ENCODE data around the gene GRAMD4. TPM values are rescaled to one million over a fixed set of nuclear protein-coding genes. Genes with fewer than 3 reads are reported as not detected.

The GRAMD4 gene
- total RNA-seq, 2 experiments from 2014 or later = 46.9 to 52.4 TPM

DNA sequence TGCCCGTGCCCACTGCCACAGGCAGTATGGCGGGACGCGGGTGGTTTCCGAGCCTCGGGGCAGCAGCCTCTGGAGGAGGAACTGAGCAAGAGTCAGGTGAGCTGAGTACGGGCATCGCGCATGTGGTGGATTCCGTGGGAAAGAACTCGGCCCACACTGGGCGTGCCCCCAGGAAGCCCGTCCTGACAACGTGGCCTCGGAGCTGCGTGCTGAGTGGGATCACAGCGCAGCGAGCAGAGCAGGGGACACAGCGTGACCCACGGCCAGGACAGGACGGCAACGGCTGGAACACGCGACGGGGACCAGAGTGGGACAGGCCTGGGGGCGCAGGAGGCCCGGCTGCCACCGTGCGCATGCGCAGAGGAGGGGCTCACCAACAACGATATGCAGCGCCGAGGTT is 81.1 kb downstream of the GRAMD4 start:
- ChIA-PET POLR2A (no interaction called here), CTCF (ENCODE audit: unreplicated experiment) (no interaction called here)
- Histone ChIP-seq H3K4me3 (ENCODE audit: low read depth, low read length, poor library complexity, severe bottlenecking) (no peak overlapping the region), H3K9me2 (ENCODE audit: insufficient read depth, low read length) (no peaks in the 10 kb centered on the region), H3K4me1 (ENCODE audit: insufficient read depth, low read length, poor library complexity, severe bottlenecking) (no peaks in the 10 kb centered on the region), H3K36me3 (ENCODE audit: insufficient read depth, low read length) (peaks cover 44% of the 10 kb centered on the region; the same call in 1 of the 2 replicates), H3K27ac (ENCODE audit: low read depth, low read length, poor library complexity, severe bottlenecking) (no peak overlapping the region), H3K79me2 (ENCODE audit: insufficient read depth, low read depth, low read length) (no peaks in the 10 kb centered on the region), H3K9me3 (ENCODE audit: low read length) (no peaks in the 10 kb centered on the region), H3K4me2 (ENCODE audit: low read length) (no peak overlapping the region), H2AFZ (ENCODE audit: low read length) (no peak overlapping the region), H4K20me1 (ENCODE audit: insufficient read depth, low read length) (no peaks in the 10 kb centered on the region)
- TF ChIP-seq, protein P1, sequence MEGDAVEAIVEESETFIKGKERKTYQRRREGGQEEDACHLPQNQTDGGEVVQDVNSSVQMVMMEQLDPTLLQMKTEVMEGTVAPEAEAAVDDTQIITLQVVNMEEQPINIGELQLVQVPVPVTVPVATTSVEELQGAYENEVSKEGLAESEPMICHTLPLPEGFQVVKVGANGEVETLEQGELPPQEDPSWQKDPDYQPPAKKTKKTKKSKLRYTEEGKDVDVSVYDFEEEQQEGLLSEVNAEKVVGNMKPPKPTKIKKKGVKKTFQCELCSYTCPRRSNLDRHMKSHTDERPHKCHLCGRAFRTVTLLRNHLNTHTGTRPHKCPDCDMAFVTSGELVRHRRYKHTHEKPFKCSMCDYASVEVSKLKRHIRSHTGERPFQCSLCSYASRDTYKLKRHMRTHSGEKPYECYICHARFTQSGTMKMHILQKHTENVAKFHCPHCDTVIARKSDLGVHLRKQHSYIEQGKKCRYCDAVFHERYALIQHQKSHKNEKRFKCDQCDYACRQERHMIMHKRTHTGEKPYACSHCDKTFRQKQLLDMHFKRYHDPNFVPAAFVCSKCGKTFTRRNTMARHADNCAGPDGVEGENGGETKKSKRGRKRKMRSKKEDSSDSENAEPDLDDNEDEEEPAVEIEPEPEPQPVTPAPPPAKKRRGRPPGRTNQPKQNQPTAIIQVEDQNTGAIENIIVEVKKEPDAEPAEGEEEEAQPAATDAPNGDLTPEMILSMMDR (conservative IDR thresholded peaks at IDR 0.05; ENCODE audit: low read length) = no peak
- TF ChIP-seq EZH2phosphoT487 (IDR thresholded peaks at IDR 0.05; ENCODE audit: borderline replicate concordance, low read depth, low read length) = no peak
- BruUV-seq (replicated peaks) = no TSS peak
- DNase-seq (ENCODE audit: low spot score) = no peak
- intact Hi-C loops (cut with micrococcal nuclease; ENCODE audit: unreplicated experiment) = no loop called here

DNA sequence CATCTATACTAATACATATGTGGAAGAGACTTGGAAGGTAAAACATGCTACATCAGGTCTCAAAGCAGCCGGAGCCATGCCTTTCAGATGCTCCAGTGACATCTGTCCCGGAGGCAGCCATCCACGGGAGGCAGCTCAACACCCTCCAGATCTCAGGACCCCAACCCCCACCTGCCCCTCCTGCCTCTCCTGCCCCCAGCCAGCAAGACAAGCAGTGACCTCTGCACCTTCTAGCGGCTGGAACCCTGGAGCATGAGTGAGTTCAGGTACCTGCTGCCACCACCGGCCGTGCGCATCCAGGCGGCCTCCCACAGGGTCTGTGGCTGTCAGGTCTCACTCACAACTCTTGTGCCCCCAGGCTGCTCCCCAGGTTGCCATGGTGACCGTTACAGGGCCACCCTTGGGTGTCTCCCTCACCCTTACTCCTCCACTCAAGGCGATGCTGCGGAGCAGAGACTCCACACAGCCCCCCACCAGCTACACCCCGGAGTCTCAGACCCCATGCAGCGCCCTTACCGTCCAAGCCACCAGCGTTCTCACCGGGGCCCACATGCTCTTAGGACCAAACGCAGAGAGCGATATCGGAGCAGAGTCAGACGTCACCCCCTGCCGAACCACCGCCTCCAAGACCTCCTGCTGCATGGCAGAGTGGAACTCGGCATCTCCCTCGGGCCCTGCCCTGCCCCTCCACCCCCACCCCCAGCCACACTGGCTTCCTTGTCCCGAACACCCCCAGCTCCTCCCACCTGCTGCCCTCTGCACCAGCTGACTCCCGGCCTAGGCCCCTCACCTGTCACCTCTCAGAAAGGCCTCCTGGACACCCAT is 83.2 kb downstream of the GRAMD4 start:
- BruUV-seq (replicated peaks) = no TSS peak
- no peaks in the 10 kb centered on the region for H3K4me1 ChIP-seq (ENCODE audit: insufficient read depth, low read length, poor library complexity, severe bottlenecking)
- intact Hi-C loops (cut with micrococcal nuclease; ENCODE audit: unreplicated experiment) = no loop called here
- peaks cover 55% of the 10 kb centered on the region; the same call in 1 of the 2 replicates for H3K36me3 ChIP-seq (ENCODE audit: insufficient read depth, low read length)
- H3K9me3 ChIP-seq (ENCODE audit: low read length) = no peaks in the 10 kb centered on the region
- DNase-seq (ENCODE audit: low spot score) = no peak
- no peak overlapping the region for H2AFZ ChIP-seq (ENCODE audit: low read length)
- no peaks in the 10 kb centered on the region for H4K20me1 ChIP-seq (ENCODE audit: insufficient read depth, low read length)
- no peak overlapping the region for H3K4me2 ChIP-seq (ENCODE audit: low read length)
- H3K9me2 ChIP-seq (ENCODE audit: insufficient read depth, low read length) = no peaks in the 10 kb centered on the region
- H3K27ac ChIP-seq (ENCODE audit: low read depth, low read length, poor library complexity, severe bottlenecking) = no peak overlapping the region
- no peaks in the 10 kb centered on the region for H3K79me2 ChIP-seq (ENCODE audit: insufficient read depth, low read depth, low read length)
- H3K4me3 ChIP-seq (ENCODE audit: low read depth, low read length, poor library complexity, severe bottlenecking) = no peak overlapping the region
- POLR2A ChIA-PET = no interaction called here
- CTCF ChIA-PET (ENCODE audit: unreplicated experiment) = no interaction called here
- TF ChIP-seq, protein P1 (conservative IDR thresholded peaks at IDR 0.05; ENCODE audit: low read length) = no peak
- TF ChIP-seq EZH2phosphoT487 (IDR thresholded peaks at IDR 0.05; ENCODE audit: borderline replicate concordance, low read depth, low read length) = no peak

DNA sequence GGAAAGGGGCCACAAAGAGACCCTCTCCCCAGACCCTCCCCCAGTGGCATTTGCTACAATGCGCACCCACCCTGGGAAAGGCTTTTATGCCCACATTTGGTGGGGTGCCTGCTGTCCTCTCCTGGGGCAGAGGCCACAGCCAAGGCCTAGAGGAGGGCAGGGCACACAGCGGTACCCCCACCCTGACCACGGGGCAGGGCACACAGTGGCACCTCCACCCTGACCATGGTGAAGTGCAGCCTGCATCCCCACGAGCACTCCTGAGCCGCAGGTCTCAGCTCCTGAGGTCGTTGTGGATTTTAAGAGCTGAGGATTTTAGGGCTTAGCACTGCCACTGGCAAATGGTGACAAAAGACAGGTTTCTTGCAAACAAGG is 83.8 kb downstream of the GRAMD4 start:
- Histone ChIP-seq H3K79me2 (ENCODE audit: insufficient read depth, low read depth, low read length) (no peaks in the 10 kb centered on the region), H4K20me1 (ENCODE audit: insufficient read depth, low read length) (no peaks in the 10 kb centered on the region), H3K4me2 (ENCODE audit: low read length) (no peak overlapping the region), H3K4me1 (ENCODE audit: insufficient read depth, low read length, poor library complexity, severe bottlenecking) (no peaks in the 10 kb centered on the region), H3K9me2 (ENCODE audit: insufficient read depth, low read length) (no peaks in the 10 kb centered on the region), H3K9me3 (ENCODE audit: low read length) (no peaks in the 10 kb centered on the region), H3K4me3 (ENCODE audit: low read depth, low read length, poor library complexity, severe bottlenecking) (no peak overlapping the region), H2AFZ (ENCODE audit: low read length) (no peak overlapping the region), H3K36me3 (ENCODE audit: insufficient read depth, low read length) (peaks cover 59% of the 10 kb centered on the region; the same call in 1 of the 2 replicates), H3K27ac (ENCODE audit: low read depth, low read length, poor library complexity, severe bottlenecking) (no peak overlapping the region)
- BruUV-seq (replicated peaks) = no TSS peak
- DNase-seq (ENCODE audit: low spot score) = no peak
- CTCF ChIA-PET (ENCODE audit: unreplicated experiment) = no interaction called here
- intact Hi-C loops (cut with micrococcal nuclease; ENCODE audit: unreplicated experiment) = no loop called here
- POLR2A ChIA-PET = no interaction called here
- TF ChIP-seq EZH2phosphoT487 (IDR thresholded peaks at IDR 0.05; ENCODE audit: borderline replicate concordance, low read depth, low read length) = no peak
- TF ChIP-seq, protein P1 (conservative IDR thresholded peaks at IDR 0.05; ENCODE audit: low read length) = no peak
